Thyroid gland (tissue), 4 donors: Measurements from ENCODE around the gene PPFIA4. TPM values are rescaled to one million over a fixed set of nuclear protein-coding genes. Genes with fewer than 3 reads are reported as not detected.
"Not testable (repeated sequence)": the region's sequence is repeated elsewhere in the genome, so short reads cannot be mapped to it uniquely, and the experiment has no call there.

Source experiments
- DNase-seq, 2 donors: peaks; one replicate each; pipeline ENCODE4 v3.0.0-alpha.2; 2019
- H3K27ac ChIP-seq, 3 donors: fragments of 200-600 bp; sonication (generic); 1 replicate in 2 of 3; 2 replicates in 1 of 3; pipeline ENCODE4 v1.5.1; 2016 to 2019; ENCODE audit warnings: mild to moderate bottlenecking in 1 of 3, moderate library complexity in 1 of 3
- H3K27me3 ChIP-seq: fragments of 200-600 bp; sonication (generic); one replicate; pipeline ENCODE4 v1.5.1; 2019
- H3K36me3 ChIP-seq, 2 donors: fragments of 200-600 bp; sonication (generic); one replicate each; pipeline ENCODE4 v1.5.1; 2016 to 2019
- H3K4me1 ChIP-seq, 2 donors: fragments of 200-600 bp; sonication (generic); one replicate each; pipeline ENCODE4 v1.5.1; 2017 to 2019
- H3K4me3 ChIP-seq, 3 donors: fragments of 200-600 bp; sonication (generic); replicated peaks in 1 of 3; 1 replicate in 2 of 3; 2 replicates in 1 of 3; pipeline ENCODE4 v1.5.1; 2016; ENCODE audit warnings: mild to moderate bottlenecking in 1 of 3
- H3K9me3 ChIP-seq: fragments of 200-600 bp; sonication (generic); one replicate; pipeline ENCODE4 v1.5.1; 2017
- POLR2A ChIP-seq, 2 donors: fragments of 450-650 bp; IDR thresholded peaks; one replicate each; pipeline ENCODE4 v1.6.1; 2017; ENCODE audit warnings: antibody characterized with exemption in 2 of 2, mild to moderate bottlenecking in 2 of 2, moderate library complexity in 1 of 2
- WGBS, 2 donors: methylation state at CpG; one replicate each; pipeline ENCODE4 v1.1.5; 2017; 5-methylcytosine and 5-hydroxymethylcytosine counted together
- intact Hi-C: fragments of 100-400 bp; cut with DNase I; formaldehyde crosslinking; loops from one replicate; pipeline ENCODE4 v1.15.1; 2023
- total RNA-seq, 4 donors: library from RNA; depleted of rRNA; stranded (reverse); fragments of >200 nt; gene quantifications; one replicate each; pipeline ENCODE4 v1.2.3, GENCODE V29; 2016
- TF ChIP-seq, protein P1 (sequence below), 6 experiments: fragments of 200-600 bp in 3 of 6; fragments of 450-650 bp in 3 of 6; sonication (generic) in 3 of 6; IDR thresholded peaks; one replicate each; pipeline ENCODE4 v1.5.1; 2016 to 2019; ENCODE audit warnings: antibody characterized with exemption in 6 of 6, mild to moderate bottlenecking in 2 of 6, inconsistent platforms in 1 of 6, moderate library complexity in 1 of 6

Gene PPFIA4
- total RNA-seq, 4 donors from 2014 or later = 0.54 to 3.0 (median 2.1) TPM

- Histone ChIP-seq H3K36me3 (no peaks in the 10 kb centered on the region), H3K4me3 (no peak overlapping the region), H3K4me1 (no peaks in the 10 kb centered on the region), H3K27me3 (no peaks in the 10 kb centered on the region), H3K9me3 (no peaks in the 10 kb centered on the region), H3K27ac (no peak overlapping the region)
- intact Hi-C loops = no loop called here
- WGBS, 2 donors = 36 to 42% methylated on average over 14 of the region's 14 CpGs
- TF ChIP-seq POLR2A (IDR thresholded peaks at IDR 0.05) = no peak
- TF ChIP-seq, protein P1, sequence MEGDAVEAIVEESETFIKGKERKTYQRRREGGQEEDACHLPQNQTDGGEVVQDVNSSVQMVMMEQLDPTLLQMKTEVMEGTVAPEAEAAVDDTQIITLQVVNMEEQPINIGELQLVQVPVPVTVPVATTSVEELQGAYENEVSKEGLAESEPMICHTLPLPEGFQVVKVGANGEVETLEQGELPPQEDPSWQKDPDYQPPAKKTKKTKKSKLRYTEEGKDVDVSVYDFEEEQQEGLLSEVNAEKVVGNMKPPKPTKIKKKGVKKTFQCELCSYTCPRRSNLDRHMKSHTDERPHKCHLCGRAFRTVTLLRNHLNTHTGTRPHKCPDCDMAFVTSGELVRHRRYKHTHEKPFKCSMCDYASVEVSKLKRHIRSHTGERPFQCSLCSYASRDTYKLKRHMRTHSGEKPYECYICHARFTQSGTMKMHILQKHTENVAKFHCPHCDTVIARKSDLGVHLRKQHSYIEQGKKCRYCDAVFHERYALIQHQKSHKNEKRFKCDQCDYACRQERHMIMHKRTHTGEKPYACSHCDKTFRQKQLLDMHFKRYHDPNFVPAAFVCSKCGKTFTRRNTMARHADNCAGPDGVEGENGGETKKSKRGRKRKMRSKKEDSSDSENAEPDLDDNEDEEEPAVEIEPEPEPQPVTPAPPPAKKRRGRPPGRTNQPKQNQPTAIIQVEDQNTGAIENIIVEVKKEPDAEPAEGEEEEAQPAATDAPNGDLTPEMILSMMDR (IDR thresholded peaks at IDR 0.05) = peak; percentile 54 to 82 (median 64)
- peak; percentile 47 to 52 for DNase-seq
These were observed 27.2 kb upstream of the PPFIA4 start for GRCh38 chr1:202998836-202999750.

- DNase-seq = no peak
- Histone ChIP-seq H3K27me3 (no peaks in the 10 kb centered on the region), H3K4me3 (no peak overlapping the region), H3K27ac (no peak overlapping the region), H3K4me1 (no peaks in the 10 kb centered on the region), H3K9me3 (no peaks in the 10 kb centered on the region), H3K36me3 (no peaks in the 10 kb centered on the region)
- no peak for TF ChIP-seq POLR2A (IDR thresholded peaks at IDR 0.05)
- TF ChIP-seq, protein P1 (IDR thresholded peaks at IDR 0.05) = no peak
- intact Hi-C loops = loop anchor here (5.0 kb wide), 1 partner anchor 68 kb away; no protein-coding TSS in a partner anchor
- 88 to 89% methylated on average over 3 of the region's 3 CpGs for WGBS, 2 donors
These were observed 25.9 kb upstream of the PPFIA4 start for GRCh38 chr1:203000217-203000944.

- H3K27ac ChIP-seq = no peak overlapping the region
- WGBS, 2 donors = 71 to 72% methylated on average over 9 of the region's 9 CpGs
- no peak for DNase-seq
- intact Hi-C loops = loop anchor here (5.0 kb wide), 1 partner anchor 70 kb away; no protein-coding TSS in a partner anchor
- no peaks in the 10 kb centered on the region for H3K36me3 ChIP-seq
- H3K4me1 ChIP-seq = no peaks in the 10 kb centered on the region
- no peak overlapping the region for H3K4me3 ChIP-seq
- no peak for TF ChIP-seq POLR2A (IDR thresholded peaks at IDR 0.05)
- TF ChIP-seq, protein P1 (IDR thresholded peaks at IDR 0.05) = no peak
- H3K27me3 ChIP-seq = no peaks in the 10 kb centered on the region
- no peaks in the 10 kb centered on the region for H3K9me3 ChIP-seq
These were observed 24.3 kb upstream of the PPFIA4 start for GRCh38 chr1:203001986-203002385.

DNA sequence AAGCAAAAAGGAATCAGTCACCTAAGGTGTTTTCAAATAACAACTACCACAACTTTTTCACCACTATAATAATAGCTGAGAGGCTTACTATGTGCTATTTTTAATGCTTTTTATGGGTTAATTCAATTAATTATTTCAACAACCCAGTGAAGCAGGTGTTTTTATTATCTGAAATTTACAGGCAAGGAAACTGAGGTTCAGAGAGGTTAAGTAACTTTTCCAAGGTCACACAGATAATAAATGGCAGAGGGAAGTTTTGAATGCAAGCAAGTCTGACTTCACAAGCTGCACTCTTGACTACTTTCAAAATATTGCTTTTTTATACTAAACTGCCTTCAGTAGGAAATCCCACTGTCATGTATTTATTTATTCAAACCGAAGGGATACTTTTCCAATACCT, 23.3 kb upstream of the PPFIA4 start:
- Histone ChIP-seq H3K9me3 (no peaks in the 10 kb centered on the region), H3K27ac (no peak overlapping the region), H3K27me3 (no peaks in the 10 kb centered on the region), H3K4me3 (no peak overlapping the region), H3K36me3 (no peaks in the 10 kb centered on the region), H3K4me1 (no peaks in the 10 kb centered on the region)
- DNase-seq = no peak
- intact Hi-C loops = loop anchor here (5.0 kb wide), 1 partner anchor 71 kb away; no protein-coding TSS in a partner anchor
- TF ChIP-seq, protein P1 (IDR thresholded peaks at IDR 0.05) = no peak
- TF ChIP-seq POLR2A (IDR thresholded peaks at IDR 0.05) = no peak
- 79 to 93% methylated on average over 1 of the region's 1 CpG for WGBS, 2 donors

- H3K27ac ChIP-seq, DNase-seq, H3K4me3 ChIP-seq, H3K9me3 ChIP-seq, H3K27me3 ChIP-seq, H3K4me1 ChIP-seq: not testable (repeated sequence)
- intact Hi-C loops = loop anchor here (5.0 kb wide), 1 partner anchor 38 kb away; the partner anchor contains the start of gene CYB5R1
- WGBS, 2 donors = 73 to 79% methylated on average over 17 of the region's 17 CpGs
- peaks cover 0 to 17% of the 10 kb centered on the region in 2 donors for H3K36me3 ChIP-seq
These were observed 20.7 kb upstream of the PPFIA4 start for GRCh38 chr1:203005395-203006142.
